GM23248 (cell line): ENCODE results near the gene PRR36. TPM values are rescaled to one million over a fixed set of nuclear protein-coding genes. Genes with fewer than 3 reads are reported as not detected.

Experiments used
- DNase-seq: peaks from one replicate; pipeline ENCODE4 v3.0.0-alpha.2; 2015
- H2AFZ ChIP-seq: fragments of 200-600 bp; sonication (generic); 2 replicates; pipeline ENCODE4 v1.6.1; 2016; ENCODE audit warnings: antibody characterized with exemption
- H3F3A ChIP-seq: fragments of 200-600 bp; sonication (generic); 2 replicates; pipeline ENCODE4 v1.6.1; 2016; ENCODE audit warnings: mild to moderate bottlenecking, antibody characterized with exemption, mixed run types; ENCODE audit not compliant: insufficient read depth
- H3K27ac ChIP-seq: fragments of 200-600 bp; sonication (generic); 2 replicates; pipeline ENCODE4 v1.5.1; 2016; ENCODE audit warnings: mild to moderate bottlenecking
- H3K27me3 ChIP-seq: fragments of 200-600 bp; sonication (generic); replicated peaks from 2 replicates; pipeline ENCODE4 v1.6.1; 2016; ENCODE audit warnings: mild to moderate bottlenecking; ENCODE audit not compliant: insufficient read depth
- H3K36me3 ChIP-seq: fragments of 200-600 bp; sonication (generic); 2 replicates; pipeline ENCODE4 v1.6.1; 2016; ENCODE audit warnings: low read depth, mild to moderate bottlenecking
- H3K4me1 ChIP-seq: fragments of 200-600 bp; sonication (generic); 2 replicates; pipeline ENCODE4 v1.6.1; 2016; ENCODE audit warnings: mild to moderate bottlenecking; ENCODE audit not compliant: insufficient read depth
- H3K4me2 ChIP-seq: fragments of 200-600 bp; sonication (generic); one replicate; pipeline ENCODE4 v1.6.1; 2016; ENCODE audit warnings: mild to moderate bottlenecking; ENCODE audit not compliant: unreplicated experiment
- H3K4me3 ChIP-seq: fragments of 200-600 bp; sonication (generic); 2 replicates; pipeline ENCODE4 v1.5.1; 2016; ENCODE audit warnings: mild to moderate bottlenecking
- H3K79me2 ChIP-seq: fragments of 200-600 bp; sonication (generic); 2 replicates; pipeline ENCODE4 v1.6.1; 2016; ENCODE audit warnings: mild to moderate bottlenecking; ENCODE audit not compliant: insufficient read depth
- H3K9ac ChIP-seq: fragments of 200-600 bp; sonication (generic); 2 replicates; pipeline ENCODE4 v1.6.1; 2016; ENCODE audit warnings: mild to moderate bottlenecking
- H3K9me2 ChIP-seq: fragments of 200-600 bp; sonication (generic); 2 replicates; pipeline ENCODE4 v1.6.1; 2016; ENCODE audit warnings: mixed run types, mild to moderate bottlenecking, moderate library complexity; ENCODE audit not compliant: insufficient read depth
- H3K9me3 ChIP-seq: fragments of 200-600 bp; sonication (generic); one replicate; pipeline ENCODE4 v1.6.1; 2017; ENCODE audit warnings: low read depth
- H4K20me1 ChIP-seq: fragments of 200-600 bp; sonication (generic); 2 replicates; pipeline ENCODE4 v1.6.0; 2016; ENCODE audit not compliant: insufficient read depth
- EZH2 ChIP-seq: fragments of 200-600 bp; sonication (generic); IDR thresholded peaks from 2 replicates; pipeline ENCODE4 v1.6.1; 2018; ENCODE audit warnings: antibody characterized with exemption, mild to moderate bottlenecking; ENCODE audit not compliant: insufficient read depth, poor library complexity, severe bottlenecking
- EZH2phosphoT487 ChIP-seq: fragments of 200-600 bp; sonication (generic); IDR thresholded peaks from 2 replicates; pipeline ENCODE4 v1.6.1; 2018; ENCODE audit warnings: antibody characterized with exemption, moderate library complexity, mild to moderate bottlenecking, low read depth; ENCODE audit not compliant: insufficient read depth
- WGBS, 2 experiments: methylation state at CpG; one replicate each; pipeline ENCODE4 v1.1.6; 2015 to 2017; ENCODE audit warnings: low lambda C conversion rate in 2 of 2, low coverage in 1 of 2; ENCODE audit errors: missing lambda C conversion rate in 2 of 2; 5-methylcytosine and 5-hydroxymethylcytosine counted together
- in situ Hi-C: fragments of 300-500 bp; cut with MboI; formaldehyde crosslinking; loops from 2 replicates; pipeline ENCODE4 v1.15.0; 2020
- polyA plus RNA-seq: library from polyadenylated mRNA; unstranded; fragments of >200 nt; fragmentation: Nextera tagmentation; extraction: Ambion mirVana; gene quantifications from 2 replicates; pipeline ENCODE4 v1.2.1, GENCODE V29; 2016
- total RNA-seq: library from RNA; depleted of rRNA; stranded (reverse); fragments of >200 nt; shearing (Covaris generic); gene quantifications from 2 replicates; pipeline ENCODE4 v1.2.3, GENCODE V29; 2014

Gene PRR36
- total and polyA plus RNA-seq, 2 experiments from 2014 or later = not detected

DNA sequence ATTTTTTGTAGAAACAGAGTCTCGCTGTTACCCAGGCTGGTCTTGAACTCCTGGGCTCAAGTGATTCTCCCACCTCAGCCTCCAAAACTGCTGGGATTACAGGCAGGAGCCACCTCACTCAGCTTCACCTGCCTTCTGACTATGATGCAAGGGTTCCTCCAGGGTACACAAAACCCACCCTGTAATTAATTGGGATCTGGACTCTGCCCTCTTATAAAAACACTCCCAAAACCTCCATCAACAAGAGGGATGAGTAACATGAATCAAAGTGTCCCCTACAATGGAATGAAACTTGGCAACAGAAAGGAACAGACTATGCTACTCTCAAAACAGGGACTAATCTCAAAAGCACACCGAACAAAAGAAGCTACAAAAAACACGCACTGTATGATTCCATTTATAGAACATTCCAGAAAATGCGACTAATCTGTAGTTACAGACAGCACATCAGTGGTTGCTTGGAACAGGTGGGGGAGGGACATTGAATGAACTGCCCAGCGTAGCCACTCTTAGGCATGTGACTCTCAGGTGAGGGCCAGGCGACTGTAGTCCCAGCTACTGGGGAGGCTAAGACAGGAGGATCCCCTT is 3.2 kb upstream of the PRR36 start:
- DNase-seq = no peak

DNA sequence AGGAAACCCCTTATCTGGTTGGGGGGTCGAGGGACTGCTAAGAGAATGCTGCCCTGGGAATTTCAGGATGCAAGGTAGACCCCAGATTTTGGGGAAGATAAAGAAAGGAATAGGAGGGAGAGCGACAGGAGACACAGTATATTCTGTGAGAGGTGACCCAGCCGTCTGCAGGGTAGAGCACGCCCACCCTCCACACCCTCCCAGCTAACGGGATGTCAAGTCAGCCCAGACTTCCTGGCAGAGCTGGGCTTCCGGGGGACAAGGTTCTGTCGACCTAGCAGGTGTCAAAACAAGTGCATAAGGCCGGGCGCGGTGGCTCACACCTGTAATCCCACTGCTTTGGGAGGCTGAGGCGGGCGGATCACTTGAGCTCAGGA is 695 bp upstream of the PRR36 start:
- Histone ChIP-seq H3K79me2 (no peaks in the 10 kb centered on the region), H3K9me2 (no peaks in the 10 kb centered on the region), H3K27me3 (peaks cover 22% of the 10 kb centered on the region), H4K20me1 (no peaks in the 10 kb centered on the region), H3K9ac (no peak overlapping the region), H3F3A (peaks cover 14% of the 10 kb centered on the region), H3K4me1 (no peaks in the 10 kb centered on the region; the same call in 1 of the 2 replicates), H3K4me2 (no peak overlapping the region), H3K9me3 (no peaks in the 10 kb centered on the region), H3K36me3 (no peaks in the 10 kb centered on the region), H2AFZ (no peak overlapping the region), H3K27ac (no peak overlapping the region), H3K4me3 (no peak overlapping the region)
- in situ Hi-C loops = no loop called here
- DNase-seq = no peak
- 64 to 74% methylated on average over 11 to 12 of the region's 12 CpGs for WGBS, 2 experiments
- TF ChIP-seq EZH2phosphoT487 (no peak), EZH2 (no peak)

More for the DNA sequence above, 3.2 kb upstream of the PRR36 start:
- TF ChIP-seq EZH2 = no peak
- TF ChIP-seq EZH2phosphoT487 = no peak
- peaks cover 22% of the 10 kb centered on the region for H3K27me3 ChIP-seq
- no peak overlapping the region for H3K4me2 ChIP-seq
- no peaks in the 10 kb centered on the region for H4K20me1 ChIP-seq
- H3K4me3 ChIP-seq = no peak overlapping the region
- H2AFZ ChIP-seq = no peak overlapping the region
- no peaks in the 10 kb centered on the region for H3K4me1 ChIP-seq
- H3K27ac ChIP-seq = no peak overlapping the region
- no peaks in the 10 kb centered on the region for H3K9me3 ChIP-seq
- WGBS, 2 experiments = 49 to 52% methylated on average over 6 of the region's 6 CpGs
- no peaks in the 10 kb centered on the region for H3K36me3 ChIP-seq
- H3K79me2 ChIP-seq = no peaks in the 10 kb centered on the region
- H3K9me2 ChIP-seq = no peaks in the 10 kb centered on the region
- in situ Hi-C loops = no loop called here
- no peaks in the 10 kb centered on the region for H3F3A ChIP-seq
- H3K9ac ChIP-seq = no peak overlapping the region

DNA sequence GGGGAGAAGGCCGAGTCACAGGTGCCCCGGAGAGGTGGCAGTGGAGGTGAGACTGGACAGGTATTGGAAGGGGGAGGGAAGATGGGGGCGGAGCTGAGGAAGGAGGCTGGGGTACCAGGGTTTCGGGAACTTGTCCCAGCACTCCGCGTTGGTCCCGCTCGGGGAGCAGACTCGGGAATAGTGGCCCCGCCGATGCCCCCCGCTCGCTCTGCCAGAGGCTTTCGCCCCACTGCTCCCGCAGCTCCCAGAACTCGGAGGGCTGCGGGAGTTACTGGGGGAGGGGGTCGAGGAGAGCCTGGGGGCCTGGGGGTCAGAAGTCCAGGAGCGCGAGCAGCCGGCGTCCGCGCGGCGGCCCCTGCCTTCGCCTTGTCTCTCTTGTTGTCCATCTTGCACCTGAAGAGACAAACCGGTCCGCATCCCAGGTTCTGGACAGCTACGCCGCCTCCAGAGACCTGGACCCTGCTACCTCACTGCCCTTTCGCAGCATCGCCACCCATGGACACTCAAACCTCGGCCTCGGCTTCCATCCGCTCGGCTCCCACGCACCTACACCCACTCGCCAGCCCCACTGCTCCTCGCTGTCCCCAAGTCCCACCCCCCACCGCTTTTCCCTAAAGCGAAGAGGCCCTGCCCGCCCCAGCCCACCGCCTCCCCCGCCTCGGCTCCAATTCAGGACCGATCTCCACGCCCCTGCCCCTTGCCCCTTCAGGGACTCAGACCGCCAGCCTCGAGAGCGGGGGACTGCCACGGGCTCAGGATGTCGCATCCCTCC is 700 bp downstream of the PRR36 start:
- H4K20me1 ChIP-seq = no peaks in the 10 kb centered on the region
- TF ChIP-seq EZH2phosphoT487 (no peak), EZH2 (peak; percentile 88)
- no peak overlapping the region for H3K4me3 ChIP-seq
- no peak overlapping the region for H3K9ac ChIP-seq
- no peak for DNase-seq
- H3K9me3 ChIP-seq = no peaks in the 10 kb centered on the region
- in situ Hi-C loops = no loop called here
- no peaks in the 10 kb centered on the region for H3K36me3 ChIP-seq
- H3K4me1 ChIP-seq = no peaks in the 10 kb centered on the region; the same call in 1 of the 2 replicates
- H2AFZ ChIP-seq = no peak overlapping the region
- no peaks in the 10 kb centered on the region for H3K79me2 ChIP-seq
- 4 to 8% methylated on average over 24 to 40 of the region's 53 CpGs for WGBS, 2 experiments
- H3K27ac ChIP-seq = no peak overlapping the region
- peaks cover 14% of the 10 kb centered on the region for H3F3A ChIP-seq
- H3K9me2 ChIP-seq = no peaks in the 10 kb centered on the region
- H3K27me3 ChIP-seq = peaks cover 22% of the 10 kb centered on the region
- H3K4me2 ChIP-seq = no peak overlapping the region

DNA sequence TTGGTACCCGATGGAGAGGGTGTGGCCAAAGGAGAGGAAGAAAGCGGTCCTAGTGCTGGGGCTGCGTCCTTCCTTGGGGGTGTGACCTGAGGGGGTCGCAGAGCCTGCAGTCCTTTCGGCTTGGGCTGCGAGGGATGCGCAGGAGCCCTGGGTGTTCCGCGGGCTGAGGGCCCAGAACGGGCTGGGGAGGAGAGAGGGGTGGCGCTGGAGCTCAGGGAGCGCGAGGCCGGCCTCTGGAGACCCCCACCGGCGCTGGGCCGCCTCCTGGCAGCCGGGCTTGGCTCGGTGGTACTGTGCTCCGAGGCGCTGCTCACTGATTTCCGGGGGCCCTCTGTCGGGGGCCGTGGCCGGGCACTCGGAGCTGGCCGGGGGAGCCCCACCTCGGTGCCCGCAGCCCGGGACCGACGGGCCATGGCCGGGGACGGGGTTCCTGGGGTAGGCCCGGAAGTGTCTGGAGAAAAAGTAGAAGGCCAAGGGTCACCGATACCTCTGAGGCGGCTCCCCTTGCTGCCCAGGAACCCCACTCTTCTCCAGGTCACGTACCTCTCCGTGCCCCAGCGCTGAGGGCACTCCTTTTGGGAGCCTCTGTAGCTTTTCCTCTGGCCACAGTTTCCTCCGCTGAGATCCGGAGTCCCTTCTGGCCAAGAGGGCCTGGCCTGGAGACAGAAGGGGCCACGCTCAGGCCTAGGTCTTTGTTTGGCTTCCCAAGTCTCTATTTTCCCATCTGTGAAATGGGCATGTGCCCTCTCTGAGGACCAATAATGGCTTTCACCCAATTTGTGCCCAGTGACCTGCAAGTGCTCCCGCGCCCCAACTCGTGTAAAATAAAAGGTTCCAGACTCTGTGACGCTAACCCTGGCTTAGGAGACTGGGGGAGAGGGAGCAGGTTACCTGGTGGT is 1.6 kb downstream of the PRR36 start:
- in situ Hi-C loops = no loop called here
- WGBS, 2 experiments = 39 to 65% methylated on average over 24 to 46 of the region's 47 CpGs
- DNase-seq = no peak

More for the DNA sequence above, 1.6 kb downstream of the PRR36 start:
- no peaks in the 10 kb centered on the region for H3K9me3 ChIP-seq
- no peaks in the 10 kb centered on the region; the same call in 1 of the 2 replicates for H3K4me1 ChIP-seq
- TF ChIP-seq EZH2phosphoT487 = no peak
- no peak for TF ChIP-seq EZH2
- no peak overlapping the region for H3K9ac ChIP-seq
- no peaks in the 10 kb centered on the region for H3K9me2 ChIP-seq
- H3K4me2 ChIP-seq = peak overlapping the region; percentile 39
- peaks cover 14% of the 10 kb centered on the region for H3F3A ChIP-seq
- H3K4me3 ChIP-seq = no peak overlapping the region
- no peak overlapping the region for H3K27ac ChIP-seq
- no peak overlapping the region for H2AFZ ChIP-seq
- no peaks in the 10 kb centered on the region for H4K20me1 ChIP-seq
- peaks cover 22% of the 10 kb centered on the region for H3K27me3 ChIP-seq
- no peaks in the 10 kb centered on the region for H3K79me2 ChIP-seq
- no peaks in the 10 kb centered on the region for H3K36me3 ChIP-seq
